GM13977 (cell line): ENCODE data around the gene DMXL1.
"Not testable (repeated sequence)": the region's sequence is repeated elsewhere in the genome, so short reads cannot be mapped to it uniquely, and the experiment has no call there.

Experiments
- DNase-seq: peaks from one replicate; pipeline ENCODE4 v3.0.0; 2012; ENCODE audit warnings: low spot score
- in situ Hi-C: fragments of 300-500 bp; cut with MboI; formaldehyde crosslinking; loops from one replicate; pipeline ENCODE4 v1.12.0; 2022; ENCODE audit warnings: low sequenced_read_pairs, low pct_unique_long_range_greater_than_20kb, mixed read lengths, inconsistent platforms; ENCODE audit not compliant: unreplicated experiment
- TF ChIP-seq, protein P1 (sequence below): IDR thresholded peaks from 2 replicates; pipeline ENCODE4 v1.5.1; 2012; ENCODE audit warnings: mild to moderate bottlenecking, control low read depth; ENCODE audit not compliant: insufficient read depth; ENCODE audit errors: extremely low read depth, missing control alignments

Gene DMXL1

DNA sequence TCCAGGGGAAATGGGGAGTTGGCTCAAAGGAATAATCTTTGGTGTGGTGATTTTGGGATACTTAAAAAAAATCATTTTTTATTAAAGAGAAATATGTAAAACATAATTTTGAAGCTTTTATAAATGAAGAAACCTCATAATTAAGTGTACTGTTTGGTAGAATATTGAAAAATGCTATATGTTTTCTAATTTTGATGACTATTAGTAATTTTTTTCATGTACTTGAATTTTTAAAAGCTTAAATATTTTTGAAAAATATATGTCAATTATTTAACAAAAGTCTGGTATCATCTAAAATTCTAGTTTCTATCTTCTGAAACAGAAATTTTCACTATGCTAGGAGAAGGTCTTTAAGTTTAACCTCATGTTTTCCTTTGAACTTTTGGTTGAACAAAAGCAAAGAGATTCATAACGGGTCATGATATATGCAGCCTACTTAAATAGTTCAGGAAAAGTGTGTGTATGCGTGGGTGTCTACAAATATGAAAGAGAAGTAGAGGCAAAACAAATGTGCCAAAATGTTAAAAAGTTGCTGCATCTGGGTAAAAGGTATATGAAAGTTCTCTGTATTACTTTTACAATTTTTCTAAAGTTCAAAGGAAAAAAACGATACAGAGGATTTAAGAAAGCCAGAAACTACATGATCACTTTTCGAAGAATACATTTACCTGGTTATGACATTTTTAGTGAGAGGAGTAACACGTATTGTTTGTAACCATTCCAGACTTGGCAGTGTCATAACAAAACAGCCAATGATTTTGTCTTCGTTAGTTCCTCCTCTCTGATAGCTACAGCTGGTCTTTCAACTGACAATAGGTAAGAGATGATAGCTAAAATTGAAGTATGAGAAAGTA lies 167.6 kb downstream of the DMXL1 start:
- TF ChIP-seq, protein P1, sequence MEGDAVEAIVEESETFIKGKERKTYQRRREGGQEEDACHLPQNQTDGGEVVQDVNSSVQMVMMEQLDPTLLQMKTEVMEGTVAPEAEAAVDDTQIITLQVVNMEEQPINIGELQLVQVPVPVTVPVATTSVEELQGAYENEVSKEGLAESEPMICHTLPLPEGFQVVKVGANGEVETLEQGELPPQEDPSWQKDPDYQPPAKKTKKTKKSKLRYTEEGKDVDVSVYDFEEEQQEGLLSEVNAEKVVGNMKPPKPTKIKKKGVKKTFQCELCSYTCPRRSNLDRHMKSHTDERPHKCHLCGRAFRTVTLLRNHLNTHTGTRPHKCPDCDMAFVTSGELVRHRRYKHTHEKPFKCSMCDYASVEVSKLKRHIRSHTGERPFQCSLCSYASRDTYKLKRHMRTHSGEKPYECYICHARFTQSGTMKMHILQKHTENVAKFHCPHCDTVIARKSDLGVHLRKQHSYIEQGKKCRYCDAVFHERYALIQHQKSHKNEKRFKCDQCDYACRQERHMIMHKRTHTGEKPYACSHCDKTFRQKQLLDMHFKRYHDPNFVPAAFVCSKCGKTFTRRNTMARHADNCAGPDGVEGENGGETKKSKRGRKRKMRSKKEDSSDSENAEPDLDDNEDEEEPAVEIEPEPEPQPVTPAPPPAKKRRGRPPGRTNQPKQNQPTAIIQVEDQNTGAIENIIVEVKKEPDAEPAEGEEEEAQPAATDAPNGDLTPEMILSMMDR: no peak
- no peak for DNase-seq

DNA sequence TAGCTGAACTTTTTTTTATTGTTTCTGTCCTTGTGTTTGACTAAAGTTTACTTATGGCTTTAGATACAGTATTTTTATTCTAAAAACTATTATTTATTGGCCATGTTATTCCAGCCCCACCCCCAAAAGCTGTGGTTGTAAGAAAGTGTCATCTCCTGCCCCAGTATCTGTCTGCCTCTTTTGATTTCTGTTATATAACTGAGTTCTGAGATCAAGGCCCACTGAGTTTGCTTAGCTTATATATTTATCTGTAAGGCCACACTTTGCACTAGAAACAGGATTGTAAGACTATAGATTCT lies 168.2 kb downstream of the DMXL1 start:
- TF ChIP-seq, protein P1: no peak
- in situ Hi-C loops: no loop called here
- DNase-seq: no peak

More for the DNA sequence above, 167.6 kb downstream of the DMXL1 start:
- in situ Hi-C loops: no loop called here

DNA sequence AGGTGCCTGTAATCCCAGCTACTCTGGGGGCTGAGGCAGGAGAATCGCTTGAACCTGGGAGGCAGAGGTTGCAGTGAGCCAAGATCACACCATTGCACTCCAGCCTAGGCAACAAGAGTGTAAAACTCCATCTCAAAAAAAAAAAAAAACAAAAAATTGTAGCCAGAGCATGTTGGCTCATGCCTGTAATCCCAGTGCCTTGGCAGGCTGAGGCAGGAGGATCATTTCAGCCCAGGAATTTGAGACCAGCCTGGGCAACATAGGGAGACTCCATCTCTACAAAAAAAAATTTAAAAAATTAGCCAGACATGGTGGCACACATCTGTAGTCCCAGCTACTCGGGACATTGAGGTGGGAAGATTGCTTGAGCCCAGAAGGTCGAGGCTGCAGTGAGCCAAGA lies 168.9 kb downstream of the DMXL1 start:
- DNase-seq, in situ Hi-C loops: not testable (repeated sequence)

DNA sequence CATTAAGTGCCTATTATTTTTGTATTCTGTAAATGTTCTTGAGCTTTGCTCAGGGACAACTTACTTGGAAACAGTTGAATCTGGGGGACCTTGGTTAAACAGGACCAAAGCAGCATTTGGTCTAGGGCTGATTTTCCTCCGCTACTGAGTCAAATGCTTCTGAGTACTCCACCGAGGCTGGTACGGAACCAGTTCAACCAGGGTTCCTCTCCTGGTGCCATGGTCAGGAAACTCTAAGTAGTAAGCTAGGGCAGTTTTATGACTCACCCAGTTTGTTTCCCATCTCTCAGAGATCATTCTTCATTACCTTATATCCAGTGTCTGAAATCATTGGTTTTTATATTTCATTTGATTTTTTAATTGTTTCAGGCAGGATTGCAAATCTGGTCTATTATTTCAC lies 173.0 kb downstream of the DMXL1 start:
- no peak for DNase-seq
- TF ChIP-seq, protein P1: no peak
- in situ Hi-C loops: no loop called here

DNA sequence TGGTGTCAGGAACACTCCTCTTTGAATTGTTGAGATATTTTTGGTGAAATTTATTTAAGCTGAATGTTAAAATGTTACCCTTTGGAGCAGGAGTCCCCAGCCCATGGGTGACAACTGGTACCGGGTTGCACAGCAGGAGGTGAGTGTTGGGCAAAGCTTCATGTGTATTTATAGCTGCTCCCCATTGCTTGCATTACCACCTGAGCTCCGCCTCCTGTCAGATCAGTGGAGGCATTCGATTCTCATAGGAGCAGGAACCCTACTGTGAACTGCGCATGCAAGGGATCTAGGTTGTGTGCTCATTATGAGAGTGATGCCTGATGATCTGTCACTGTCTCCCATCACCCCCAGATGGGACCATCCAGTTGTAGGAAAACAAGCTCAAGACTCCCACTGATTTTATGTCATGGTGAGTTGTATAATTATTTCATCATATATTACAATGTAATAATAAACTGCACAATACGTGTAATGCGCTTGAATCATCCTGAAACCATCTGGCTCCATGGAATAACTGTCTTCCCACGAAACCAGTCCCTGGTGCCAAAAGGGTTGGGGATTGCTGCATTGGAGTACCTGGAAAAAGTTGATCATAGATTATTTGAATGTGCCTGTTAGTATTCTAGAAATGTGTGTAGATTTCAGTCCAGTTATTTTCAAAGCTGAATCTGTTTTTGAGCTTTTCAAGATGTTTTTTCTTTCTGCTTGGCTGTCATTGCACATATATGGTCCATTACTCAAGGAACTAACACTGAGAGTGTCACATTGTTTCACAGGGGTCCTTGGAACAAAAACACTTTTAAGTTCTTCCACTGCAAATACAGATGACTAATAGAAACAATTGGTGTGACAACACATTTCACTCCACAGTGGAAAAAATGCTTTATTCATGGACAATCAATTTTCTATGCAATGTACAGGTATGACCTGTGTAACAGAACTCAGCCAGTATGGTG lies 180.3 kb downstream of the DMXL1 start:
- in situ Hi-C loops: no loop called here
- TF ChIP-seq, protein P1: no peak
- DNase-seq: no peak

DNA sequence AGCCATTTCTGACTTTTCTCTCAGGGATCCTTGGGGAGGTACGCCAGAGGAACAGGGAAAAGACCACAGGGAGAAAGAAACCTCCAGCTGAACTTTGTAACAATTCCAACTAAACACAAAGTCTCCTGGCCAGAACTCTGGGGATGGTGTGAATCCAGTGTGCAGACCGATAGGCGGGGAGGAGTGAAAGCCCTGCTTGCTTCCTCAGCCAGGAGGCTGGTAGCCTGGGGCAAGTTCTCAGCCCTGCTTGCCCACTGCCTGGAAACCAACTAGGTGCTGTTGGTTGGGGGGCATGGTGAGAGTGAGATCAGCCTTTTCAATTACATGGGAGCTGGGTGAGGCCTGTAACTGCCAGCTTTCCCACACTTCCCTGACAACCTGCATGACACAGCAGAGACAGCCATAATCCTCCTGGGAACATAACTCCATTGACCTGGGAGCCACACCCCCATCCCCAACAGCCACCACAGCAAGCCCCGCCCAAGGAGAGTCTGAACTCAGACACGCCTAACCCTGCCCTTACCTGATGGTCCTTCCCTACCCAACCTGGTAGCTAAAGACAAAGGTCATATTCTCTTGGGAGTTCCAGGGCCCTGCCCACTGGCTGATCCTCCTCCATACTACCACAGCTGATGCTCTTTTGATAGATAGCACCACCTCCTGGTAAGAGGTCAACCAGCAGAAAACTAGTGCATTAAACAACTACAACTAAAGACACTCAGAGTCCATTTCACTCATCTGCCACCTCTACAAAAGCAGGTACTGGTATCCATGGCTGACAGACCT lies 184.9 kb downstream of the DMXL1 start:
- no peak for DNase-seq
- TF ChIP-seq, protein P1: peak; percentile 31
- in situ Hi-C loops: no loop called here
